B cell (primary cell): ENCODE data around the gene SHISA7. TPM values are rescaled to one million over a fixed set of nuclear protein-coding genes. Genes with fewer than 3 reads are reported as not detected.

Source experiments
- ATAC-seq: fragments of 200-7000 bp; cut with Tn5 transposase; one replicate; pipeline ENCODE4 v1.10.0; 2021; ENCODE audit warnings: low read depth, mild to moderate bottlenecking, moderate number of reproducible peaks, moderate library complexity
- CTCF ChIA-PET: fragments of 350-600 bp; sonication (Branson Sonifier 250); formaldehyde crosslinking; loops from one replicate; lab custom pipeline; 2021; ENCODE audit warnings: antibody characterized with exemption, inconsistent platforms; lab: Charles Lee
- POLR2A ChIA-PET: fragments of 350-600 bp; sonication (Branson Sonifier 250); formaldehyde crosslinking; loops from one replicate; lab custom pipeline; 2021; ENCODE audit warnings: antibody characterized with exemption; lab: Charles Lee
- DNase-seq: peaks from one replicate; pipeline ENCODE4 v3.0.0; 2013
- H2AFZ ChIP-seq: 2 replicates; pipeline ENCODE4 v1.6.1; 2012; ENCODE audit warnings: mild to moderate bottlenecking, low read depth, low read length; ENCODE audit not compliant: insufficient read depth, poor library complexity, severe bottlenecking
- H3K27ac ChIP-seq, 2 donors: 1 replicate in 1 of 2; 2 replicates in 1 of 2; pipeline ENCODE4 v1.5.1; 2012 to 2013; ENCODE audit warnings: low read length in 2 of 2, mild to moderate bottlenecking in 2 of 2, moderate library complexity in 1 of 2
- H3K27me3 ChIP-seq, 4 experiments: fragments of 200-600 bp in 1 of 4; sonication (generic) in 1 of 4; replicated peaks in 1 of 4; 1 replicate in 2 of 4; 2 replicates in 2 of 4; pipeline versions ENCODE4 v1.6.1 to v1.7.0; 2013 to 2016; ENCODE audit warnings: low read length in 3 of 4, mild to moderate bottlenecking in 2 of 4, mixed read lengths in 1 of 4, moderate library complexity in 1 of 4; ENCODE audit not compliant: insufficient read depth in 4 of 4, control insufficient read depth in 3 of 4; ENCODE audit errors: control extremely low read depth in 1 of 4
- H3K36me3 ChIP-seq, 2 experiments: replicated peaks in 1 of 2; 1 replicate in 1 of 2; 2 replicates in 1 of 2; pipeline versions ENCODE4 v1.6.1 to v1.7.1; 2013; ENCODE audit warnings: low read length in 1 of 2; ENCODE audit not compliant: insufficient read depth in 2 of 2, control insufficient read depth in 1 of 2; ENCODE audit errors: control extremely low read depth in 1 of 2, extremely low read depth in 1 of 2
- H3K4me1 ChIP-seq, 2 donors: fragments of 200-600 bp in 1 of 2; sonication (generic) in 1 of 2; 1 replicate in 1 of 2; 2 replicates in 1 of 2; pipeline versions ENCODE4 v1.5.1 to v1.6.1; 2013 to 2017; ENCODE audit warnings: low read length in 2 of 2; ENCODE audit not compliant: control insufficient read depth in 2 of 2, insufficient read depth in 2 of 2
- H3K4me2 ChIP-seq: replicated peaks from 2 replicates; pipeline ENCODE3; 2012; ENCODE audit warnings: mild to moderate bottlenecking, low read depth, low read length; ENCODE audit not compliant: poor library complexity, severe bottlenecking
- H3K4me3 ChIP-seq, 5 experiments: fragments of 200-600 bp in 1 of 5; sonication (generic) in 1 of 5; 1 replicate in 3 of 5; 2 replicates in 2 of 5; pipeline versions ENCODE4 v1.5.1 to v1.7.0; 2011 to 2016; ENCODE audit warnings: low read length in 4 of 5, mild to moderate bottlenecking in 4 of 5, low read depth in 2 of 5, control low read depth in 1 of 5, moderate library complexity in 1 of 5; ENCODE audit not compliant: insufficient read depth in 1 of 5; ENCODE audit errors: control extremely low read depth in 1 of 5, extremely low read depth in 1 of 5
- H3K79me2 ChIP-seq: fragments of 200-600 bp; sonication (generic); one replicate; pipeline ENCODE4 v1.6.0; 2016; ENCODE audit warnings: low read length; ENCODE audit not compliant: control insufficient read depth, insufficient read depth
- H3K9ac ChIP-seq: fragments of 200-600 bp; sonication (generic); 2 replicates; pipeline ENCODE4 v1.6.1; 2017; ENCODE audit warnings: mild to moderate bottlenecking, low read length, moderate library complexity
- H3K9me3 ChIP-seq, 3 donors: one replicate each; pipeline versions ENCODE4 v1.6.1 to v1.7.1; 2013; ENCODE audit warnings: low read length in 2 of 3; ENCODE audit not compliant: control insufficient read depth in 2 of 3, insufficient read depth in 1 of 3; ENCODE audit errors: control extremely low read depth in 1 of 3
- H4K20me1 ChIP-seq: 2 replicates; pipeline ENCODE4 v1.6.0; 2012; ENCODE audit warnings: mild to moderate bottlenecking, low read length; ENCODE audit not compliant: insufficient read depth, control insufficient read depth, poor library complexity, severe bottlenecking
- H3K27ac Mint-ChIP-seq: one replicate; pipeline ENCODE4 v1.8.0; 2021; ENCODE audit warnings: mixed read lengths
- H3K27me3 Mint-ChIP-seq: one replicate; pipeline ENCODE4 v1.8.0; 2021; ENCODE audit warnings: mixed read lengths
- H3K4me1 Mint-ChIP-seq: one replicate; pipeline ENCODE4 v1.8.0; 2021; ENCODE audit warnings: mixed read lengths
- H3K4me3 Mint-ChIP-seq: one replicate; pipeline ENCODE4 v1.8.0; 2021; ENCODE audit warnings: mixed read lengths
- H3K9me3 Mint-ChIP-seq: one replicate; pipeline ENCODE4 v1.8.0; 2022; ENCODE audit warnings: mixed read lengths; ENCODE audit not compliant: insufficient read depth
- CTCF ChIP-seq: fragments of 200-600 bp; IDR thresholded peaks from one replicate; pipeline ENCODE4 v1.8.0; 2022; ENCODE audit warnings: antibody characterized with exemption, mild to moderate bottlenecking
- EZH2 ChIP-seq: IDR thresholded peaks from 2 replicates; pipeline ENCODE4 v1.6.1; 2012; ENCODE audit warnings: borderline replicate concordance, low read depth, mild to moderate bottlenecking, moderate library complexity, low read length; ENCODE audit not compliant: insufficient read depth, poor library complexity, severe bottlenecking
- WGBS: methylation state at CpG from one replicate; pipeline ENCODE4 v1.1.5; 2013; ENCODE audit warnings: missing lambda C conversion rate; ENCODE audit not compliant: insufficient coverage; 5-methylcytosine and 5-hydroxymethylcytosine counted together
- intact Hi-C: fragments of 100-400 bp; cut with micrococcal nuclease; formaldehyde crosslinking; loops from one replicate; pipeline ENCODE4 v1.10.0; 2022
- polyA plus RNA-seq: library from polyadenylated mRNA; depleted of rRNA; stranded (reverse); fragments of >200 nt; gene quantifications from 2 replicates; pipeline ENCODE4 v1.2.3, GENCODE V29; 2012
- total RNA-seq, 2 donors: library from RNA; stranded (reverse); fragments of 120-200 nt in 1 of 2; gene quantifications; 1 replicate in 1 of 2; 2 replicates in 1 of 2; pipeline versions ENCODE4 v1.2.3 to v1.2.4, GENCODE V29; 2013 to 2022

Gene SHISA7
- total and polyA plus RNA-seq, 2 donors (not counting 1 experiment from before 2014, with no cell fraction given), result 0.06 TPM; not detected in 1

- peaks cover 14 to 20% of the 10 kb centered on the region in 2 donors for H3K4me1 ChIP-seq
- no peak within 1 kb of the TSS for H3K4me3 ChIP-seq
- H3K79me2 ChIP-seq, result no peaks in the 10 kb centered on the region
- Mint-ChIP-seq H3K27me3 (no peaks in the 10 kb centered on the region), H3K9me3 (no peaks in the 10 kb centered on the region), H3K4me3 (no peak within 1 kb of the TSS), H3K27ac (no peak within 1 kb of the TSS), H3K4me1 (peaks cover 22% of the 10 kb centered on the region)
- H3K27ac ChIP-seq, result no peak within 1 kb of the TSS
- peaks cover 0 to 3% (median 0%) of the 10 kb centered on the region in 3 donors for H3K9me3 ChIP-seq
- no peaks in the 10 kb centered on the region for H4K20me1 ChIP-seq
- TF ChIP-seq EZH2, result no peak
- no peak for TF ChIP-seq CTCF
- DNase-seq (no peak), ATAC-seq (no peak)
- CTCF ChIA-PET, result no interaction called here
- POLR2A ChIA-PET, result no interaction called here
- WGBS, result 83% methylated on average over 7 of the region's 14 CpGs
- H3K27me3 ChIP-seq, result no peaks in the 10 kb centered on the region
- H3K36me3 ChIP-seq, result no peaks in the 10 kb centered on the region
- intact Hi-C loops, result loop anchor here (5.0 kb wide), 1 partner anchor 57 kb away; the partner anchor contains the start of gene UBE2S
- no peak within 1 kb of the TSS for H3K4me2 ChIP-seq
- H2AFZ ChIP-seq, result no peak within 1 kb of the TSS
- H3K9ac ChIP-seq, result no peak within 1 kb of the TSS
Observed at GRCh38 chr19:55464662-55465054, 21.6 kb upstream of the SHISA7 start, which contains the start of gene C19orf85. Gene C19orf85, minus strand, starts transcription at chr19:55464751. Its CDS starts 197 bp downstream, at chr19:55464554.

- WGBS, result 82% methylated on average over 16 of the region's 23 CpGs
- no peak for DNase-seq
- ChIA-PET CTCF (no interaction called here), POLR2A (no interaction called here)
- H3K9me3 ChIP-seq, result peaks cover 0 to 3% (median 0%) of the 10 kb centered on the region in 3 donors
- H3K9me3 Mint-ChIP-seq, result no peaks in the 10 kb centered on the region
- intact Hi-C loops, result loop anchor here (5.0 kb wide), 1 partner anchor 57 kb away; the partner anchor contains the start of gene UBE2S
- TF ChIP-seq EZH2 (no peak), CTCF (no peak)
- H3K4me3 ChIP-seq, result no peak overlapping the region
- H3K36me3 ChIP-seq, result no peaks in the 10 kb centered on the region
- no peaks in the 10 kb centered on the region for H3K79me2 ChIP-seq
- no peaks in the 10 kb centered on the region for H3K27me3 Mint-ChIP-seq
- no peaks in the 10 kb centered on the region for H3K27me3 ChIP-seq
- no peak for ATAC-seq
- H3K27ac ChIP-seq, result no peak overlapping the region
- H3K4me2 ChIP-seq, result no peak overlapping the region
- H3K4me1 ChIP-seq, result peaks cover 14 to 20% of the 10 kb centered on the region in 2 donors
- no peak overlapping the region for H3K9ac ChIP-seq
- no peaks in the 10 kb centered on the region for H4K20me1 ChIP-seq
- H3K4me3 Mint-ChIP-seq, result no peak overlapping the region
- H3K27ac Mint-ChIP-seq, result no peak overlapping the region
- H3K4me1 Mint-ChIP-seq, result peaks cover 22% of the 10 kb centered on the region
- no peak overlapping the region for H2AFZ ChIP-seq
Observed at GRCh38 chr19:55464039-55464661, 21.1 kb upstream of the SHISA7 start.
